NCI-H82 treated with DMSO at 0.1 percent for 48 hours (cell line): ENCODE measurements around the gene NRG2.
A peak's percentile ranks its signal among the peaks of the same experiment; 100 is the strongest.

Source experiments
- DNase-seq: peaks from one replicate; lab custom pipeline; 2025; ENCODE audit not compliant: unreplicated experiment; lab: John Stamatoyannopoulos, UW

The NRG2 gene

DNA sequence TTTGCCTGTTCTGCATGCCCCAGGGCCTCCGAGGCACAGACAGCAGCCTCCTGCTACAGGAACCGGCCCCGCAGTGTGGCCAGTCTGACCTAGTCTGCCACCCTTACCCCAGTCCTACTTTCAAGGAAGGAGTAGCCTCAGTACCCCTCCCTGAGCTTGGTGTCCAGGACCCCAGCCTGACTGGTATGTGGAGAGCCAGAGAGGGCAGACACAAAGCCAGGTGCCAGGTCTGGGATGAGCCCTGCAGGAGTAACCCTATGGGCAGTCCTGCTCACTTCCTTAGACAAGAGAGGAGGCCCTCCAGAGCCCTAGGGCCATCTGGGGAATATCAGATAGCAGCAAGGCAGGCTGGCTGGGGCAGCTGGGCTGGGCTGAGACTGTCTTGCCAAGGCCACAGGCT, 67.8 kb downstream of the NRG2 start:
- no peak for DNase-seq

DNA sequence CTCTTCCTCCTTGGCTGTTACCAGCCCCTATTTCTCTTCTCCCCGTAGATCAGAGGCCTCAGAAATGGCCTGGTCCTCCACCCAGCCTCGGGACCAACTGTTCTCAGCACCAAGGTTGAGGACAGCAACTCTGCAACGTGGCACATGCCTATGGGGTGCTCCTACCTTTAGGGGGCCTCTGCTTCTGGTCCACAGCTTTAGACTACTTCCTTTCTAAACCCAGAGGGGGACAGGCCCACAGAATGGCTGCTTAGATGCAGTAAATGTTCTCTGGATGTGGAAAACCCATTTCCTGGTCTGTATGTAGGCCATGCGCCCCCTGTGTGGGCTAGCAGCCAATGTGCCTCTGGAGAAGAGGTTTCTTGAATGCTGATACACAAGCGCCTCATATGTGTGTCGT, 68.4 kb downstream of the NRG2 start:
- DNase-seq: no peak

GRCh38 chr5:139971202-139971725, 71.8 kb downstream of the NRG2 start:
- no peak for DNase-seq

DNA sequence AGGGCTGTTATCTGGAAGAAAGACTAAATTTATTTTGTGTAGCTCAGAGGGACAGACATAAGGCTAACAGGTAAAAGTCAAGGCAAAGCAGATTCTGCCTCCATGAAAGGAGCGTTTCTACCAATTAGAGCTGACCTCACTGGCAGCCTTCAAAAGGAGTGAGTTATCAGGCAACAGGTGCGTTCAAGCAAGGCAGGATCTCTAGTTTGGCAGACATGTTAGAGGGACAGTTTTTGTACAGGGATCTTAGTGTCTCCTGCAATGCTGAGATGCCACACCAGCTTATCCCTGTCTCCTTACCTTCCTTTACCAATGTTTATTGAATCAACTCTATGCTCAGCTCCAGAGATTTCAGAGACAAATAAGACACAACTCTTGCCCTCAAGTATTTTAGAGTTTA, 73.8 kb downstream of the NRG2 start:
- no peak for DNase-seq

DNA sequence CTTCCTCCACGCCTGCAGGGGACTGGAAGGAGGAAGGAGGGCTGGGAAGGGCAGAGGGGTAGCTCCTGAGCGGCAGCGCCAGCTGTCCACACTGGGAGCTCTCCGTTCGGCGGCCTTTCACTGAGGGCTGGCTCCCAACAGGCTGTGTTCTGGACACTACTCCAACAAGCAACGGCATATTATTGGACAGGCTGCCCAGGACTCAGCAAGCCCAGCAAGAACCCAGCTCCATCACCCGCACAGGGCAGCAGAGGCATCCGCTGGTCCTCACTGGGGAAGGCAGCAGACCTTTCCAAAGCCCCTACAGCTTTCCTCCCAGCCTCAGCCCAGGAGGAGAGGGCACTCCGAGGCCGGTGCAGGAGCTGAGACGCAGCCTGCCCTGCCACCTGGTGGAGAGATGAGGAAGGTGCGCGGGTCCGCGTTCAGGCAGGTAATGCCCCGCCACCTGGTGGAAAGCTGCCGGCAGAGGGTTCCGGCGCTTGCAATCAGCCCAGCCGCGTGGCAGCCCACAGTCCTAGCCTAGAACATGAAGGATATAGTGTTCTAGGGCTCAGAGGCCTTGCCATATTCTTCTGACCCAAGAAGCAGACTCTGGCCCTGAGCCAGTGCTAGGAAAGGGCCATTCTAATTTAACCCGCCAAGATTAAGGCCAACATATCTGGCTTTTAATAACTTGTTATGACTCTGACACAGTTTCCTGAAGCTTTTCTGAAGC, 74.4 kb downstream of the NRG2 start:
- DNase-seq: peak; percentile 51

GRCh38 chr5:139967353-139967752, 75.7 kb downstream of the NRG2 start:
- no peak for DNase-seq

DNA sequence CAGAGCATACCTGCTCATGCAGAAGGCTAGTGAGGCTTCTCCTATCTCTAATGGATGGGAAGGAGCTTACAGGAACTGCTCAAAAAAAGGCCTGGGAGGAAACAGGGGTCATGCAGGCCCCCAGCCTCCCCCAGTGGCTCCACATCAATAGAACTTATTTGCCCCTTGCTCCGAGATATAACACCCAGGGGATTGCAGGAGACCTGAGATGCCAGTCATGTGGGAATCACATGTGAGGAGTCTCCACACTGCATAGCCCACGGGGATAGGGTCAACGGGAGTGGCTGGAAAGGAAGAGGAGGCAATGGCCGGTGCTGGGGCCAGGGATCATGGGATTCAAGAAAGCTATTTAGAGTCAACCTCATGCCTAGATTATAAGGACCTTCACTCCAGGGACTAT, 76.2 kb downstream of the NRG2 start:
- DNase-seq: no peak

DNA sequence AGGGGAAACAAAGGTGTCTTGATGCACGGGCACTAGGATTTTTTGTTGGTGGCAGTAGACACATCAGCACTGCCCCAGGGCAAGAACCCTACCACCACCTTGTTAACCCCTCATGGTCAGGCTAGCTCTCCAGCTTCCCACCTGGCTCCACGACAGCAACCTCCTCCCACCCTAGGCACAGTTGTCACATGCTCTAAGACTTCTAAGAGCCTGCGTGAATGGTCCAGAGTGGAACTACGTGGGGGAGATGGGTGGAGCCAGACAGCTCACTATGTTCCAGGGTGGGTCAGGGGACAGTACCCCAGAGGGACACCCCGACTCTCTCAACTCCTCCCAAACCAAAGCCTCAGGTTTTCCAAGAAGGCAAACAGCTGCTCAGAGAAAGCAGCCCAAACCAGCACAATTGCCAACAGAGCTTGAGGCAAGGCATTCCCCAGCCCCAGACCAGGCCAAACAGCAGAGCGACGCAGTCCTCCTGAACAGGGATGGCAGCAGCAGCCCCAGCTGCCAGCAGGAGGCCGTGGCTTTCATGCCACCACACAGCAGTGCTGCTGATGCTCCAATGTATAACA, 78.0 kb downstream of the NRG2 start:
- DNase-seq: no peak

- DNase-seq: no peak
These were observed 78.7 kb downstream of the NRG2 start for GRCh38 chr5:139964266-139964993.

DNA sequence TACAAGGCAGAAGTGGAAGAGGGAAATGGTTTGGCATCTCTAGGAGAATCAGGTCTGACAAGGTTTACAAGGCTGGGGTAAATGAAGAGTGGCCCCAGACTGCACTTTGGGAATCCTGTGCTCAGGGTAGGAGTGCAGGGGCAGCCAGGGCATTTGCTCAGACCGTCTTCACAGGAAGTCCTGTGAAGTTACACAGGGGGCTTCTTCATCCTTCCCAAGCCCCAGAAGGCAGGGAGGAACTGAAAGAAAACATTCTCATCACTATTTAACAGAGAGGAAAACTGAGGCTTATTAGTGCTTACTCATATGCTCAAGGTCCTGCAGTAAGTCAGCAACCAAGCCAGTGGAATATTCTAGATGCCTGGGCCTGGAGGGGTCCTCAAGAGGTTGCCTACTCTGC, 80.7 kb downstream of the NRG2 start:
- no peak for DNase-seq

- DNase-seq: no peak
These were observed 81.5 kb downstream of the NRG2 start for GRCh38 chr5:139961435-139962157.

DNA sequence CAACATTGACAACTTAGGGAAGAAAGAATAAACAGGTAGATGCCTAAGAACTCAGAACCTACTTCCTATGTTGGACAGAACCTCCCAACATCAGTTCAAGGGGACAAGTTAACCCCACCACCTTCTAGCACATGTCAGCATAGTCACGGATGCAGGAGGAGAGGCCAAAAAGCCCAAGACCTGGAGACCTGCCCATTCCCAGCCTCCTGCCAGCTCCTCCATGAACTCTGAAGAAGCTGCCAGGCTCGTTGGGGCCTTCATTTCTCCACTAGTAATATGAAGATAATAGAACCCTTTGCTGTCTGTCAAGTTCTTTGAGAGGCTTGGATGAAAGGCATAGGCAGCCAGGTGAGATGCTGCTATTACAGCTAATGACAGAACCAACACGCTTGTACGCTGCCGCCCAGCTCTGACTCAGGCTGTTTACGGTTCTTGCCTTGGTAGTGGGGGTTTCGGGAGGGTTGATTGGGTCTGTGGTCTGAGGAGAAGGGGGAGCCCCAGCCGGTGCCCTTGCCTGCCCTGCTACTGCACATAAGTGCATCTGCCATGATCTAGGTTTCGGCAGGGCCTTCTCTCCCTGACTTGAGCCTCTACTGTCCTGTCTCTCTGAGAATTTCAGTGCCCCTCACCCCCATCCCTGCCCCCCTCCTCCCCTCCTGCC, 82.2 kb downstream of the NRG2 start:
- no peak for DNase-seq

DNA sequence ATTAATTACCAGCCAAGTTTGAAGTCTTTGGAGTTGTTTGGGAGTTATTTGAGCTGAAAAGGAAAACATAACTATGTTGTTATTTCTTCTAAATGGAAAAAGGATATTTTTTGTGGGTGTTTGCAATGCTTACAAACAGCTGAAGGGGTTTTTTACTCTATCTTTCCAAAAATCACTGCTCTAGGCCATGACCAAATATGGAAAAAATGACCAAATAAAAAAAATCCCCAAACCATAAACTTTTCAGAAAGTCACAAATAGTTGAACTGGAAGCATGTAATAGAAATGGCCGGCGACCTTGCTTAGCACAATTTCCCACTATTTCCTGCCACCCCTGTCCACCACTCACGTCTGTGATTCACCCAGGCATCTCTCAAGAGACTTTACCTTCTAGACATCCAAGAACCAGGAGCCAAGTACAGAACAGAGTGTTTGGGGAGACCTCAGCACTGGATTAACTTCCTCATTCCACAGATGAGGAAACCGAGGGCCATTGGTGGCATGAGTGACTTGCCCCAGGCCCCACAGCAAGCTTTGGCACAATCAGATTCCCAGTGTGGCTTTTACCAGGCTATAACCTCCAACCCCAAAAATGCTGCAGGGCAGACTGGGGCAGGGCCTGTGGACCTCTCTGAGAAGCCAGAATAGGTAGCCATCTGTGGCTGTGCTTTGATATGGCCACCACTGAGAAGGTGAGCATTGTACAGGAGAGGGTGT, 84.5 kb downstream of the NRG2 start:
- DNase-seq: no peak

GRCh38 chr5:139956342-139956741, 86.8 kb downstream of the NRG2 start:
- no peak for DNase-seq

DNA sequence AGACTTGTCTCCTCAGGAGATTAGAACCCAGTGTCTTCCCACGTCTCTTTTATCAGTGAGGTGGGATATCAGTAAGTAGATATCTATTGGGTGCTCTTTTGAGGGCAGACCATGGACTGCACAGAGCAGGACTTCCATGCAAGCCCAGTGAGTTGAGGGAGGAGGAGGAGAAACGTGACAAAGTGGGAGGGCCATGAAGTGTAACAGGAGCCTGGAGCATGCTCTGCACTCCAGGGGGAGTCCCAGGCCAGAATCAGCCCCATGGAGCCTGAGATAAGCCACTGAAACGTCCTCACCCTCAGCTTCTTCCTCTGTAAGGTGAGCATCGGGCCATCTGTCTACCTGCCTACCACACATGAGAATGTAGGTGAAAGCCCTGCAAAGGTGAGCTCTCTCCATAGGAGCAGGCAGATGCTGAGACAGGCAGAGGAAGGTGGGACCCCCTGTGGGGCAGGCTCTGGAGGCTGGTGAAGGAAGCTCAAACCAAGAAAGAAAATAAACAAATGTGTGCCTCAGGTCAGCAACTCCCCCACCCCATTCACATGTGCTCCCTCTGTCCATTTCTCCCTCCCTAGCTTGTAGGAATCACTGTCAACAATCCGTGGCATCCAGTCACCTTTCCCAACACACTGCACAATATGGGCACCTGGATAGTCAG, 87.4 kb downstream of the NRG2 start:
- no peak for DNase-seq

GRCh38 chr5:139955053-139955605, 88.0 kb downstream of the NRG2 start:
- no peak for DNase-seq

- DNase-seq: no peak
These were observed 88.6 kb downstream of the NRG2 start for GRCh38 chr5:139954462-139954861.

DNA sequence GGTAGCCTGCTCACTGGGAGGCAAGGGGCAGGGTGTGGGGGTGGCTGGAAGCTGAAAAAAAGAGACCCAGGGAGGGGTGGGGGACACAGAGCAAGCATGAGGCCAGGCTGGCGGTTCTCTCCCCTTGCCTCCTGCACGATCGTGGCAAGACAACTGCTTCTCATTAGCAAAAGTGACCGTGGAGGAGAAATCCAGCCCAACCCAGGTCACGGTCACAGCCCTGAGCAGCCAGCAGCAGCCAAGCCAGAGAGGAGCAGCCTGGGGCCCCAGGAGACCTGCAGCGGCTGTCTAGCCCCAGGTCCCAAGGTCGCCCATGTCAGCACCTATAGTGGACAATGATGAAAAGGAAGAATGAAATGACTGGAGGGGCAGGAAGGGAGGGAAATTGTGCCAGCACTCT, 89.1 kb downstream of the NRG2 start:
- DNase-seq: no peak

- no peak for DNase-seq
These were observed 90.5 kb downstream of the NRG2 start for GRCh38 chr5:139952574-139952973.

- DNase-seq: no peak
These were observed 91.1 kb downstream of the NRG2 start for GRCh38 chr5:139951983-139952382.
